Superior temporal gyrus (tissue), 1 donor: ENCODE measurements around the gene EPHA5.
A peak's percentile ranks its signal among the peaks of the same experiment; 100 is the strongest.

ENCODE experiments used
- DNase-seq: peaks from one replicate; pipeline ENCODE4 v3.0.0-alpha.2; 2016; ENCODE audit errors: extremely low spot score

EPHA5 gene

GRCh38 chr4:65624651-65625050 lies 45.6 kb downstream of the EPHA5 start:
- DNase-seq = no peak

- DNase-seq = no peak
Measured at GRCh38 chr4:65623506-65623905, 46.8 kb downstream of the EPHA5 start.

- DNase-seq = no peak
Measured at GRCh38 chr4:65617416-65617815, 52.9 kb downstream of the EPHA5 start.

- DNase-seq = no peak
Measured at GRCh38 chr4:65604515-65604914, 65.8 kb downstream of the EPHA5 start.

GRCh38 chr4:65600656-65601055 lies 69.6 kb downstream of the EPHA5 start:
- no peak for DNase-seq

- DNase-seq = no peak
Measured at GRCh38 chr4:65599340-65599739, 70.9 kb downstream of the EPHA5 start.

- DNase-seq = no peak
Measured at GRCh38 chr4:65597697-65598096, 72.6 kb downstream of the EPHA5 start.

GRCh38 chr4:65592089-65592488 lies 78.2 kb downstream of the EPHA5 start:
- no peak for DNase-seq

GRCh38 chr4:65589921-65590320 lies 80.4 kb downstream of the EPHA5 start:
- no peak for DNase-seq

GRCh38 chr4:65589331-65589730 lies 81.0 kb downstream of the EPHA5 start:
- no peak for DNase-seq

GRCh38 chr4:65580551-65580950 lies 89.7 kb downstream of the EPHA5 start:
- no peak for DNase-seq

- DNase-seq = no peak
Measured at GRCh38 chr4:65566473-65566872, 103.8 kb downstream of the EPHA5 start.

GRCh38 chr4:65561164-65561563 lies 109.1 kb downstream of the EPHA5 start:
- no peak for DNase-seq

GRCh38 chr4:65559270-65559669 lies 111.0 kb downstream of the EPHA5 start:
- DNase-seq = no peak

GRCh38 chr4:65552057-65552456 lies 118.2 kb downstream of the EPHA5 start:
- DNase-seq = no peak

GRCh38 chr4:65550500-65550899 lies 119.8 kb downstream of the EPHA5 start:
- no peak for DNase-seq

GRCh38 chr4:65546882-65547416 lies 123.3 kb downstream of the EPHA5 start:
- peak; percentile 53 for DNase-seq

- no peak for DNase-seq
Measured at GRCh38 chr4:65538571-65538970, 131.7 kb downstream of the EPHA5 start.

GRCh38 chr4:65535113-65535512 lies 135.2 kb downstream of the EPHA5 start:
- no peak for DNase-seq

GRCh38 chr4:65521666-65522065 lies 148.6 kb downstream of the EPHA5 start:
- DNase-seq = peak; percentile 57

- DNase-seq = no peak
Measured at GRCh38 chr4:65515646-65516045, 154.6 kb downstream of the EPHA5 start.

GRCh38 chr4:65510976-65511375 lies 159.3 kb downstream of the EPHA5 start:
- no peak for DNase-seq

- DNase-seq = no peak
Measured at GRCh38 chr4:65508168-65508567, 162.1 kb downstream of the EPHA5 start.

- DNase-seq = no peak
Measured at GRCh38 chr4:65502131-65502701, 168.1 kb downstream of the EPHA5 start.
